CD14-positive monocyte (primary cell): Measurements from ENCODE around the gene OR4D9. TPM values are rescaled to one million over a fixed set of nuclear protein-coding genes. Genes with fewer than 3 reads are reported as not detected.

ENCODE experiments used
- DNase-seq, 3 donors: peaks; one replicate each; pipeline ENCODE4 v3.0.0-alpha.2; 2011 to 2022
- H2AFZ ChIP-seq: 2 replicates; pipeline ENCODE4 v1.6.0; 2012; ENCODE audit warnings: mild to moderate bottlenecking, low read depth, low read length, inconsistent platforms; ENCODE audit not compliant: insufficient read depth, poor library complexity, severe bottlenecking
- H3K27ac ChIP-seq, 2 donors: 1 replicate in 1 of 2; 2 replicates in 1 of 2; pipeline ENCODE4 v1.5.1; 2012 to 2013; ENCODE audit warnings: low read length in 2 of 2, control low read depth in 1 of 2, inconsistent platforms in 1 of 2, low read depth in 1 of 2, mild to moderate bottlenecking in 1 of 2
- H3K27me3 ChIP-seq, 2 donors: one replicate each; pipeline versions ENCODE4 v1.6.0 to v1.6.1; 2011 to 2013; ENCODE audit warnings: low read length in 2 of 2; ENCODE audit not compliant: control insufficient read depth in 2 of 2, insufficient read depth in 2 of 2
- H3K36me3 ChIP-seq, 2 donors: replicated peaks in 1 of 2; 1 replicate in 1 of 2; 2 replicates in 1 of 2; pipeline versions ENCODE4 v1.5.1 to v1.6.1; 2012 to 2013; ENCODE audit warnings: low read length in 2 of 2, control low read depth in 1 of 2, inconsistent platforms in 1 of 2, mild to moderate bottlenecking in 1 of 2; ENCODE audit not compliant: insufficient read depth in 2 of 2, control insufficient read depth in 1 of 2
- H3K4me1 ChIP-seq, 2 donors: 1 replicate in 1 of 2; 2 replicates in 1 of 2; pipeline versions ENCODE4 v1.5.1 to v1.6.1; 2012 to 2013; ENCODE audit warnings: low read length in 2 of 2, control low read depth in 1 of 2, inconsistent platforms in 1 of 2, mild to moderate bottlenecking in 1 of 2, moderate library complexity in 1 of 2; ENCODE audit not compliant: insufficient read depth in 2 of 2, control insufficient read depth in 1 of 2
- H3K4me2 ChIP-seq: replicated peaks from 2 replicates; pipeline ENCODE3; 2012; ENCODE audit warnings: low read length, moderate library complexity, mild to moderate bottlenecking; ENCODE audit not compliant: poor library complexity, severe bottlenecking; ENCODE audit errors: extremely low read depth
- H3K4me3 ChIP-seq, 3 experiments: fragments of 200-600 bp in 1 of 3; sonication (generic) in 1 of 3; replicated peaks in 1 of 3; 1 replicate in 2 of 3; 2 replicates in 1 of 3; pipeline ENCODE4 v1.5.1; 2011 to 2013; ENCODE audit warnings: low read length in 3 of 3, mild to moderate bottlenecking in 3 of 3, control low read depth in 2 of 3, low read depth in 2 of 3, inconsistent platforms in 1 of 3, moderate library complexity in 1 of 3
- H3K79me2 ChIP-seq: 2 replicates; pipeline ENCODE4 v1.6.0; 2012; ENCODE audit warnings: mild to moderate bottlenecking, control low read depth, inconsistent platforms, low read length, moderate library complexity; ENCODE audit not compliant: insufficient read depth
- H3K9ac ChIP-seq: 2 replicates; pipeline ENCODE4 v1.6.0; 2017; ENCODE audit warnings: low read length, mild to moderate bottlenecking; ENCODE audit not compliant: insufficient read depth, poor library complexity, severe bottlenecking
- H3K9me3 ChIP-seq, 2 donors: replicated peaks in 1 of 2; 1 replicate in 1 of 2; 2 replicates in 1 of 2; pipeline versions ENCODE4 v1.5.1 to v1.6.1; 2012 to 2013; ENCODE audit warnings: low read length in 2 of 2, control low read depth in 1 of 2; ENCODE audit not compliant: control insufficient read depth in 1 of 2, insufficient read depth in 1 of 2
- H4K20me1 ChIP-seq: 2 replicates; pipeline ENCODE4 v1.6.0; 2012; ENCODE audit warnings: mild to moderate bottlenecking, low read length, control low read depth, moderate library complexity; ENCODE audit not compliant: insufficient read depth
- H3K27ac Mint-ChIP-seq, 7 donors: one replicate each; pipeline ENCODE4 v1.8.0; 2020; ENCODE audit warnings: mild to moderate bottlenecking in 7 of 7, mixed read lengths in 7 of 7, moderate library complexity in 6 of 7, inconsistent platforms in 2 of 7
- H3K27me3 Mint-ChIP-seq, 3 donors: one replicate each; pipeline ENCODE4 v1.8.0; 2021 to 2022; ENCODE audit warnings: low read depth in 3 of 3, mild to moderate bottlenecking in 3 of 3, mixed read lengths in 3 of 3, moderate library complexity in 3 of 3, inconsistent platforms in 1 of 3
- H3K36me3 Mint-ChIP-seq, 2 donors: one replicate each; pipeline ENCODE4 v1.8.0; 2020; ENCODE audit warnings: mixed read lengths in 2 of 2, inconsistent platforms in 1 of 2, mild to moderate bottlenecking in 1 of 2
- H3K4me1 Mint-ChIP-seq: one replicate; pipeline ENCODE4 v1.8.0; 2020; ENCODE audit warnings: mild to moderate bottlenecking, mixed read lengths
- H3K4me3 Mint-ChIP-seq, 2 donors: one replicate each; pipeline ENCODE4 v1.8.0; 2020; ENCODE audit warnings: mild to moderate bottlenecking in 2 of 2, mixed read lengths in 2 of 2, moderate library complexity in 1 of 2
- H3K9me3 Mint-ChIP-seq, 7 donors: one replicate each; pipeline ENCODE4 v1.8.0; 2020 to 2022; ENCODE audit warnings: mixed read lengths in 7 of 7, mild to moderate bottlenecking in 6 of 7, moderate library complexity in 6 of 7, inconsistent platforms in 2 of 7
- CTCF ChIP-seq: fragments of 200-600 bp; IDR thresholded peaks from one replicate; pipeline ENCODE4 v1.8.0; 2022; ENCODE audit warnings: antibody characterized with exemption, mild to moderate bottlenecking
- WGBS: methylation state at CpG from one replicate; pipeline ENCODE4 v1.1.5; 2013; ENCODE audit warnings: missing lambda C conversion rate; ENCODE audit not compliant: insufficient coverage; 5-methylcytosine and 5-hydroxymethylcytosine counted together
- intact Hi-C, 2 donors: fragments of 100-400 bp; cut with micrococcal nuclease; formaldehyde crosslinking; loops; one replicate each; pipeline versions ENCODE4 v1.15.0 to v1.15.1; 2023
- polyA minus RNA-seq: library from RNA; depleted of rRNA, polyadenylated mRNA; stranded (reverse); fragments of >200 nt; gene quantifications from 2 replicates; pipeline ENCODE4 v1.2.3, GENCODE V29; 2012
- polyA plus RNA-seq, 3 donors: library from polyadenylated mRNA; depleted of rRNA in 1 of 3; unstranded in 2 of 3; stranded (reverse) in 1 of 3; fragments of 300-500 nt in 2 of 3; fragments of >200 nt in 1 of 3; fragmentation: Illumina TruSeq in 2 of 3; gene quantifications; 1 replicate in 2 of 3; 2 replicates in 1 of 3; pipeline ENCODE4 v1.2.3, GENCODE V29; 2012 to 2021
- total RNA-seq, 12 experiments: library from RNA in 1 of 12; stranded (reverse) in 1 of 12; fragments of 120-200 nt in 1 of 12; gene quantifications; one replicate each; pipeline ENCODE4 v1.2.4 and lab custom pipeline; 2013 to 2026; ENCODE audit warnings: mixed read lengths in 6 of 12, inconsistent platforms in 1 of 12

OR4D9 gene
- total RNA-seq (2013): not detected
- polyA plus RNA-seq (not detected), polyA minus RNA-seq (not detected in 2 replicates), total RNA-seq (lab: John Stamatoyannopoulos, UW) (0 to 1.6 (median 0.05) reads per million in 11 experiments)

GRCh38 chr11:59510941-59511589 is at the start of gene OR4D9:
Gene OR4D9, plus strand, starts transcription at chr11:59511539. Its CDS starts 3,374 bp downstream, at chr11:59514913.
- WGBS: no CpG with 5 or more reads among the region's 2 CpGs
- Mint-ChIP-seq H3K36me3 (no peaks in the 10 kb centered on the region), H3K4me3 (peak within 1 kb of the TSS; percentile 69 to 79), H3K27me3 (peaks cover 0 to 3% (median 0%) of the 10 kb centered on the region in 3 donors), H3K4me1 (peaks cover 34% of the 10 kb centered on the region), H3K27ac (peak within 1 kb of the TSS; percentile 73 to 90 (median 80)), H3K9me3 (peaks cover 0 to 3% (median 0%) of the 10 kb centered on the region in 7 donors)
- Histone ChIP-seq H3K27me3 (no peaks in the 10 kb centered on the region), H3K9me3 (no peaks in the 10 kb centered on the region), H3K79me2 (no peaks in the 10 kb centered on the region), H2AFZ (peak within 1 kb of the TSS; percentile 55), H3K4me3 (peak within 1 kb of the TSS; percentile 11 to 59 (median 18)), H4K20me1 (no peaks in the 10 kb centered on the region), H3K36me3 (no peaks in the 10 kb centered on the region), H3K27ac (peak within 1 kb of the TSS; percentile 53 to 76), H3K9ac (peak within 1 kb of the TSS; percentile 5), H3K4me2 (peak within 1 kb of the TSS; percentile 61), H3K4me1 (peaks cover 30 to 35% of the 10 kb centered on the region in 2 donors)
- peak; percentile 29 to 46 (median 34) for DNase-seq
- TF ChIP-seq CTCF: no peak
- intact Hi-C loops: no loop called here

DNA sequence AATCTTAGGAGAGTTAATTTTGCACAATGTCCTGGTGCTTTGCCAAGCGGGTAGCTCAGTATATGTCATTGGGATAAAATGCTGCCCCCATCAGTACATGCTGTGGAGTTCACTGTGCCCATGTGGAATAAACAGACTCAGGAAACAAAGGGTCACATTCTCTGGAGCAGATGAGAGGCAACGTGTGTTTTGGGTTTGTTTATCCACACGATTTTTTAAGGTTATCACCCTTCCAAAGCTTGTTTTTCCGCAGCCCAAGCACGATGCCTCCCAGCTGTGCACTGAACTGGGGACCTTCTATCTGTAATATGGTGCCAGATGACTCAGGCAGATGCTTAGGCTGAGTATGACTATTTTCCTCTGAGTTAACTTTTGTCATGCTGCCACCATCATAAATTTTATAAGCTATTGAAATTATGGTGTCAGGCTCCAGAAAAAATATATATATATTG is 48.1 kb upstream of the OR4D9 start:
- Histone ChIP-seq H3K4me3 (no peak overlapping the region), H3K9ac (no peak overlapping the region), H4K20me1 (no peaks in the 10 kb centered on the region), H3K36me3 (no peaks in the 10 kb centered on the region), H2AFZ (no peak overlapping the region), H3K4me2 (no peak overlapping the region), H3K27me3 (no peaks in the 10 kb centered on the region), H3K9me3 (no peaks in the 10 kb centered on the region), H3K27ac (no peak overlapping the region), H3K79me2 (no peaks in the 10 kb centered on the region), H3K4me1 (no peaks in the 10 kb centered on the region)
- intact Hi-C loops: no loop called here
- 93% methylated on average over 5 of the region's 5 CpGs for WGBS
- no peaks in the 10 kb centered on the region for H3K4me1 Mint-ChIP-seq
- no peak for TF ChIP-seq CTCF
- no peak overlapping the region for H3K4me3 Mint-ChIP-seq
- H3K27ac Mint-ChIP-seq: no peak overlapping the region
- no peaks in the 10 kb centered on the region for H3K36me3 Mint-ChIP-seq
- DNase-seq: no peak
- peaks cover 0 to 9% (median 4%) of the 10 kb centered on the region in 7 donors for H3K9me3 Mint-ChIP-seq
- peaks cover 0 to 2% (median 0%) of the 10 kb centered on the region in 3 donors for H3K27me3 Mint-ChIP-seq
